Panc1 (cell line): ENCODE results near the gene TMEM120B. TPM values are rescaled to one million over a fixed set of nuclear protein-coding genes. Genes with fewer than 3 reads are reported as not detected.

Experiments
- ATAC-seq: fragments of 200-7000 bp; cut with Tn5 transposase; 2 replicates; pipeline ENCODE4 v1.9.1; 2020; ENCODE audit warnings: mild to moderate bottlenecking, moderate library complexity
- BruUV-seq: library from RNA; stranded (reverse); fragments of 400-500 nt; replicated peaks from 2 replicates; lab custom pipeline; 2021; lab: Mats Ljungman, UMichigan
- CTCF ChIA-PET: fragments of 300-600 bp; sonication (Branson Sonifier 250); formaldehyde crosslinking; loops from one replicate; lab custom pipeline; 2022; ENCODE audit warnings: antibody characterized with exemption; lab: Charles Lee
- POLR2A ChIA-PET: fragments of 300-600 bp; sonication (Branson Sonifier 250); formaldehyde crosslinking; loops from one replicate; lab custom pipeline; 2022; ENCODE audit warnings: antibody characterized with exemption; lab: Charles Lee
- DNase-seq: peaks from one replicate; pipeline ENCODE4 v3.0.0-alpha.2; 2010; ENCODE audit warnings: low read depth, low spot score
- H3K27ac ChIP-seq: 2 replicates; pipeline ENCODE4 v1.5.1; 2011; ENCODE audit warnings: mild to moderate bottlenecking, low read length, inconsistent platforms
- H3K27me3 ChIP-seq: fragments of 200-500 bp; sonication (Bioruptor generic); 2 replicates; pipeline ENCODE4 v1.6.0; 2014; ENCODE audit warnings: low read length, inconsistent platforms; ENCODE audit not compliant: control insufficient read depth, insufficient read depth
- H3K36me3 ChIP-seq: fragments of 200-500 bp; sonication (Bioruptor generic); 2 replicates; pipeline ENCODE4 v1.5.1; 2014; ENCODE audit warnings: inconsistent platforms, mild to moderate bottlenecking, low read length, moderate library complexity; ENCODE audit not compliant: control insufficient read depth, insufficient read depth
- H3K4me1 ChIP-seq: 2 replicates; pipeline ENCODE4 v1.5.1; 2011; ENCODE audit warnings: inconsistent platforms, mild to moderate bottlenecking, low read length, moderate library complexity; ENCODE audit not compliant: control insufficient read depth, insufficient read depth
- H3K4me3 ChIP-seq, 2 experiments: 2 replicates each; pipeline ENCODE4 v1.5.1; 2011 to 2012; ENCODE audit warnings: low read depth in 2 of 2, low read length in 2 of 2, mild to moderate bottlenecking in 2 of 2, inconsistent platforms in 1 of 2, moderate library complexity in 1 of 2
- H3K9me3 ChIP-seq: fragments of 200-500 bp; sonication (Bioruptor generic); 2 replicates; pipeline ENCODE4 v1.5.1; 2014; ENCODE audit warnings: low read depth, mild to moderate bottlenecking, inconsistent platforms, low read length, moderate library complexity; ENCODE audit not compliant: control insufficient read depth, insufficient read depth
- POLR2AphosphoS5 ChIP-seq: IDR thresholded peaks from 2 replicates; pipeline ENCODE4 v1.6.1; 2012; ENCODE audit warnings: mild to moderate bottlenecking, low read depth, low read length, moderate library complexity
- REST ChIP-seq, 2 experiments: IDR thresholded peaks; 2 replicates each; pipeline ENCODE4 v1.6.1; 2011 to 2012; ENCODE audit warnings: low read depth in 2 of 2, control low read depth in 1 of 2, low read length in 1 of 2, mild to moderate bottlenecking in 1 of 2, moderate library complexity in 1 of 2; ENCODE audit not compliant: insufficient read depth in 1 of 2
- SIN3A ChIP-seq: IDR thresholded peaks from 2 replicates; pipeline ENCODE4 v1.6.1; 2012; ENCODE audit warnings: low read depth, mild to moderate bottlenecking, low read length, moderate library complexity, borderline replicate concordance; ENCODE audit not compliant: insufficient read depth
- TCF7L2 ChIP-seq: IDR thresholded peaks from 2 replicates; pipeline ENCODE4 v1.6.1; 2011; ENCODE audit warnings: mild to moderate bottlenecking, low read depth, low read length, inconsistent platforms
- in situ Hi-C: cut with HindIII; loops from 2 replicates; pipeline ENCODE4 v1.10.0; 2016; ENCODE audit warnings: low sequenced_read_pairs, low pct_unique_long_range_greater_than_20kb
- intact Hi-C: fragments of 100-400 bp; cut with micrococcal nuclease; formaldehyde crosslinking; loops from one replicate; pipeline ENCODE4 v1.10.0; 2022; ENCODE audit not compliant: unreplicated experiment
- total RNA-seq: library from RNA; stranded (reverse); gene quantifications from one replicate; pipeline ENCODE4 v1.2.1, GENCODE V29; 2021; ENCODE audit not compliant: unreplicated experiment
- TF ChIP-seq, protein P1 (sequence below): fragments of 450-650 bp; IDR thresholded peaks from 2 replicates; pipeline ENCODE4 v1.5.1; 2017; ENCODE audit warnings: mild to moderate bottlenecking

Gene TMEM120B
- total RNA-seq, 1 experiment from 2014 or later: 22.3 TPM

DNA sequence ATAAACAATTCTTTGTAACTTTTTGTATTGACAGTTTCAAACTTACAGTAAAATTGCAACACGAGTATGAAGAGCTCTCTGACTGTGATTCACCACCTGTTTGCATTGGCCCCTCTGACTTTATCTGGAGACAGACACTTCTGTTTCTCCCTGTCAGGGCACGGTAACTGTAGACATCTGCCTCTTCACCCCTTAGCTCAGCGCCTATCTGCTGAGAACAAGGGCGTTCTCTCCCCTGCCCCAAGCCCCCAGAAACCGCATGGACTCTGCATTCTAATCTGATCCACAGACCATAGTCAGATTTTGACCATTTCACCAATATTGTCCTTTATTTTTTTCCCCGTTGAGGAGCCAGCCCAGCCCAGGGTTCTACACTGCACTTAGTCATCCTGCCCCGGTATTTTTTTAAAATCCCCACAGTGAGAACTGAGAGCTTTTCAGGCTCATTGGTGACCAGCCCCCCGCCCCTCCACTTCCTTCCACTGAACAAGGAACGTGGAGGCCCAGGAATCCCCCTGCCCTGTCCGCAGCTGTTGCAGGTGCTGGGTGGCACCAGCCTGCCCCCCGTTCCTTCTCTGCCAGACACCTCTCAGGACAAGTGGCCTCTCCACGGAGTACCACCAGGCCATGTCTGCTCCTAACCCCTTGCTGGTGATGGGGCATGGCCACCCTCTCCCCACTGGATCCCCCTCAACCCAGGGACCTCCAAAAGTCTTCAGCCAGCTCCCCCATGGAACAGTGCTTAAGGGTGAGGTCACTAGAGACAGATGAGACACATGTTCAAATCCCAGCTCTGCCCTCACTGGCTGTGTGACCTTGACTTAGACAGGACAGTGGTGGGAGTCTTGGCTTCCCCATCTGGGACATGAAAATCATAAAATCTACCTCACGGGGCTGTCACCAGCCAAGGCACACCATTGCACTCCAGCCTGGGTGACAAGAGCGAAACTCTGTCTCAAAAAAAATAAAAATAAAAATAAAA is 69.7 kb downstream of the TMEM120B start:
- in situ Hi-C loops (no loop called here), intact Hi-C loops (no loop called here)
- ATAC-seq (no peak), DNase-seq (no peak)
- Histone ChIP-seq H3K27me3 (no peaks in the 10 kb centered on the region), H3K27ac (peak overlapping the region; percentile 73), H3K9me3 (no peaks in the 10 kb centered on the region), H3K4me1 (peaks cover 43% of the 10 kb centered on the region), H3K4me3 (0 out of 4 replicates have a peak overlapping the region, but pooled peaks of 1 of the 2 experiments have one; percentile 14), H3K36me3 (peaks cover 4% of the 10 kb centered on the region)
- POLR2A ChIA-PET: interaction anchor here (0.6 to 0.7 kb wide), 2 partner anchors 14 to 84 kb away, joined by 3 to 8 read pairs; no protein-coding TSS in a partner anchor
- no TSS peak for BruUV-seq
- CTCF ChIA-PET: interaction anchor here (0.6 to 2.9 kb wide), 5 partner anchors 12 to 91 kb away, joined by 3 to 18 read pairs (median 3); partner anchors contain the start of gene RHOF
- no peak for TF ChIP-seq REST (IDR thresholded peaks at IDR 0.05; ENCODE audit: insufficient read depth in 1 of 2, low read depth in 2 of 2, low read length in 1 of 2)
- TF ChIP-seq TCF7L2: no peak
- no peak for TF ChIP-seq POLR2AphosphoS5
- TF ChIP-seq, protein P1, sequence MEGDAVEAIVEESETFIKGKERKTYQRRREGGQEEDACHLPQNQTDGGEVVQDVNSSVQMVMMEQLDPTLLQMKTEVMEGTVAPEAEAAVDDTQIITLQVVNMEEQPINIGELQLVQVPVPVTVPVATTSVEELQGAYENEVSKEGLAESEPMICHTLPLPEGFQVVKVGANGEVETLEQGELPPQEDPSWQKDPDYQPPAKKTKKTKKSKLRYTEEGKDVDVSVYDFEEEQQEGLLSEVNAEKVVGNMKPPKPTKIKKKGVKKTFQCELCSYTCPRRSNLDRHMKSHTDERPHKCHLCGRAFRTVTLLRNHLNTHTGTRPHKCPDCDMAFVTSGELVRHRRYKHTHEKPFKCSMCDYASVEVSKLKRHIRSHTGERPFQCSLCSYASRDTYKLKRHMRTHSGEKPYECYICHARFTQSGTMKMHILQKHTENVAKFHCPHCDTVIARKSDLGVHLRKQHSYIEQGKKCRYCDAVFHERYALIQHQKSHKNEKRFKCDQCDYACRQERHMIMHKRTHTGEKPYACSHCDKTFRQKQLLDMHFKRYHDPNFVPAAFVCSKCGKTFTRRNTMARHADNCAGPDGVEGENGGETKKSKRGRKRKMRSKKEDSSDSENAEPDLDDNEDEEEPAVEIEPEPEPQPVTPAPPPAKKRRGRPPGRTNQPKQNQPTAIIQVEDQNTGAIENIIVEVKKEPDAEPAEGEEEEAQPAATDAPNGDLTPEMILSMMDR: no peak
- no peak for TF ChIP-seq SIN3A

DNA sequence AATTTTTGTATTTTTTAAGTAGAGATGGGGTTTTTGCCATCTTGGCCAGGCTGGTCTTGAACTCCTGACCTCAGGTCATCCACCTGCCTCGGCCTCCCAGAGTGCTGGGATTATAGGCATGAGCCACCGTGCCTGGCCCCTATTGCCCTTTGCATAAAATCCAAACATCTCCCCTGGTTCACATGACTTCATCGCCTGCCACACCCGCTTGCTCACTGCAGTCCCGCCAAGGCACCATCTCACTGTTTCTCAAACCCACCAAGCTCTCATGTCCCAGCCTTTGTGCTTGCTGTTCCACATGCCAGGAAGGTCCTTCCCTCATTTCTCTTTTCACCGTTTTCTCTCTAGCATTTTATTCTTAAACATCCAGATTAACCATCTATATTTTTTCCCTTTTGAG is 71.2 kb downstream of the TMEM120B start:
- H3K4me3 ChIP-seq: no peak overlapping the region

More for the DNA sequence above, 71.2 kb downstream of the TMEM120B start:
- DNase-seq (no peak), ATAC-seq (no peak)
- no TSS peak for BruUV-seq
- no peaks in the 10 kb centered on the region for H3K27me3 ChIP-seq
- intact Hi-C loops (no loop called here), in situ Hi-C loops (no loop called here)
- H3K9me3 ChIP-seq: no peaks in the 10 kb centered on the region
- no peak for TF ChIP-seq REST (IDR thresholded peaks at IDR 0.05; ENCODE audit: insufficient read depth in 1 of 2, low read depth in 2 of 2, low read length in 1 of 2)
- TF ChIP-seq, protein P1: no peak
- TF ChIP-seq SIN3A: no peak
- TF ChIP-seq POLR2AphosphoS5: no peak
- TF ChIP-seq TCF7L2: no peak
- ChIA-PET POLR2A (no interaction called here), CTCF (no interaction called here)
- peaks cover 47% of the 10 kb centered on the region for H3K4me1 ChIP-seq
- peaks cover 4% of the 10 kb centered on the region for H3K36me3 ChIP-seq
- H3K27ac ChIP-seq: peak overlapping the region; percentile 10; the same call in 1 of the 2 replicates
